HepG2 (cell line): ENCODE data around the gene SH3BP2. TPM values are rescaled to one million over a fixed set of nuclear protein-coding genes. Genes with fewer than 3 reads are reported as not detected.

Source experiments
- ATAC-seq: fragments of 200-7000 bp; cut with Tn5 transposase; 3 replicates; pipeline ENCODE4 v1.9.1; 2020; ENCODE audit warnings: mild to moderate bottlenecking, moderate library complexity
- BruUV-seq: library from RNA; stranded (reverse); fragments of 400-500 nt; replicated peaks from 2 replicates; lab custom pipeline; 2021; lab: Mats Ljungman, UMichigan
- CTCF ChIA-PET: fragments of 300-600 bp; formaldehyde crosslinking; extraction: SDS; loops from one replicate; lab custom pipeline; 2021; ENCODE audit warnings: low total read pairs, inconsistent platforms, low intra/inter-chr PET ratio; lab: Yijun Ruan, JAX
- POLR2A ChIA-PET: fragments of 350-600 bp; sonication (Branson Sonifier 250); formaldehyde crosslinking; loops from one replicate; lab custom pipeline; 2020; ENCODE audit warnings: antibody characterized with exemption, inconsistent platforms; lab: Yijun Ruan, JAX
- DNase-seq: peaks from one replicate; pipeline ENCODE4 v3.0.0-alpha.2; 2015; ENCODE audit warnings: low spot score
- FAIRE-seq: peaks from 3 replicates; lab custom pipeline; 2011; peaks lifted over from hg19 to GRCh38; lab: Jason Lieb, UNC
- H2AFZ ChIP-seq: one replicate; pipeline ENCODE4 v1.6.1; 2011; ENCODE audit warnings: low read length, inconsistent platforms
- H3K27ac ChIP-seq: fragments of 300-600 bp; 3 replicates; pipeline ENCODE4 v1.8.0; 2011; ENCODE audit warnings: mixed run types, mild to moderate bottlenecking, mixed read lengths, low read length, inconsistent platforms; ENCODE audit not compliant: insufficient read depth; ENCODE audit errors: extremely low read length
- H3K27me3 ChIP-seq, 2 experiments: fragments of 200-600 bp in 1 of 2; 2 replicates in 1 of 2; 3 replicates in 1 of 2; pipeline versions ENCODE4 v1.6.0 to v1.8.0; 2011; ENCODE audit warnings: low read length in 2 of 2, mild to moderate bottlenecking in 2 of 2, moderate library complexity in 2 of 2, inconsistent platforms in 1 of 2; ENCODE audit not compliant: insufficient read depth in 2 of 2, control insufficient read depth in 1 of 2
- H3K36me3 ChIP-seq, 2 experiments: fragments of 200-600 bp in 1 of 2; replicated peaks in 1 of 2; 2 replicates in 1 of 2; 3 replicates in 1 of 2; pipeline versions ENCODE4 v1.5.1 to v1.8.0; 2011; ENCODE audit warnings: low read length in 2 of 2, inconsistent platforms in 1 of 2; ENCODE audit not compliant: insufficient read depth in 2 of 2, control insufficient read depth in 1 of 2
- H3K4me1 ChIP-seq: 2 replicates; pipeline ENCODE4 v1.5.1; 2012; ENCODE audit warnings: low read length, inconsistent platforms; ENCODE audit not compliant: insufficient read depth
- H3K4me2 ChIP-seq: 2 replicates; pipeline ENCODE4 v1.6.0; 2011; ENCODE audit warnings: low read depth, low read length, inconsistent platforms
- H3K4me3 ChIP-seq, 3 experiments: fragments of 200-600 bp in 1 of 3; sonication (generic), shearing (Covaris generic) in 1 of 3; replicated peaks in 1 of 3; 2 replicates each; pipeline ENCODE4 v1.5.1; 2011 to 2016; ENCODE audit warnings: low read length in 3 of 3, inconsistent platforms in 2 of 3, low read depth in 2 of 3, mild to moderate bottlenecking in 2 of 3, control low read depth in 1 of 3, mixed read lengths in 1 of 3; ENCODE audit not compliant: insufficient read depth in 1 of 3
- H3K79me2 ChIP-seq: one replicate; pipeline ENCODE4 v1.6.1; 2011; ENCODE audit warnings: low read length, inconsistent platforms; ENCODE audit not compliant: insufficient read depth
- H3K9ac ChIP-seq: 2 replicates; pipeline ENCODE4 v1.6.0; 2011; ENCODE audit warnings: mild to moderate bottlenecking, low read depth, low read length, inconsistent platforms; ENCODE audit not compliant: insufficient read depth
- H3K9me3 ChIP-seq: 2 replicates; pipeline ENCODE4 v1.5.1; 2012; ENCODE audit warnings: mild to moderate bottlenecking, low read length
- H4K20me1 ChIP-seq: 2 replicates; pipeline ENCODE4 v1.6.0; 2011; ENCODE audit warnings: inconsistent platforms, mild to moderate bottlenecking, low read length, moderate library complexity; ENCODE audit not compliant: insufficient read depth
- CREB1 ChIP-seq, 2 experiments: fragments of 450-650 bp in 1 of 2; IDR thresholded peaks; 2 replicates each; pipeline ENCODE4 v1.6.1; 2016 to 2017; ENCODE audit warnings: control low read depth in 1 of 2, mild to moderate bottlenecking in 1 of 2, missing compliant biosample characterization in 1 of 2, missing genetic modification characterization in 1 of 2
- DZIP1 ChIP-seq: sonication (generic); formaldehyde crosslinking; IDR thresholded peaks from 2 replicates; pipeline ENCODE4 v1.5.0; 2020; ENCODE audit warnings: mild to moderate bottlenecking, missing genetic modification reagents
- FOSL1 ChIP-seq: sonication (generic); formaldehyde crosslinking; IDR thresholded peaks from 2 replicates; pipeline ENCODE4 v1.9.0; 2021; ENCODE audit warnings: missing genetic modification reagents, borderline replicate concordance
- KAT8 ChIP-seq: IDR thresholded peaks from 2 replicates; pipeline ENCODE4 v1.6.1; 2016; ENCODE audit warnings: missing genetic modification reagents, missing compliant biosample characterization
- TSC22D2 ChIP-seq: sonication (generic); formaldehyde crosslinking; IDR thresholded peaks from 2 replicates; pipeline ENCODE4 v1.5.1; 2020; ENCODE audit warnings: missing genetic modification reagents, mild to moderate bottlenecking, borderline replicate concordance
- ZHX1 ChIP-seq: sonication (generic); formaldehyde crosslinking; IDR thresholded peaks from 2 replicates; pipeline ENCODE4 v1.8.1; 2022; ENCODE audit warnings: low read depth, mild to moderate bottlenecking, missing genetic modification reagents
- ZNF253 ChIP-seq: sonication (generic); formaldehyde crosslinking; IDR thresholded peaks from 2 replicates; pipeline ENCODE4 v1.8.0; 2022; ENCODE audit warnings: mild to moderate bottlenecking, missing genetic modification reagents, borderline replicate concordance
- ZNF274 ChIP-seq: sonication (generic); formaldehyde crosslinking; IDR thresholded peaks from 2 replicates; pipeline ENCODE4 v1.5.1; 2020; ENCODE audit warnings: mild to moderate bottlenecking, missing genetic modification reagents
- ZNF33B ChIP-seq: sonication (generic); formaldehyde crosslinking; IDR thresholded peaks from 2 replicates; pipeline ENCODE4 v1.5.1; 2020; ENCODE audit warnings: mild to moderate bottlenecking, missing genetic modification reagents
- ZNF362 ChIP-seq: sonication (generic); formaldehyde crosslinking; IDR thresholded peaks from 2 replicates; pipeline ENCODE4 v1.4.0; 2020; ENCODE audit warnings: missing genetic modification reagents, mild to moderate bottlenecking, borderline replicate concordance
- ZNF513 ChIP-seq: sonication (generic); formaldehyde crosslinking; conservative IDR thresholded peaks from 2 replicates; pipeline ENCODE4 v1.5.0; 2020; ENCODE audit warnings: missing genetic modification reagents
- ZNF546 ChIP-seq: sonication (generic); formaldehyde crosslinking; conservative IDR thresholded peaks from 2 replicates; pipeline ENCODE4 v1.8.1; 2023; ENCODE audit warnings: mild to moderate bottlenecking, missing genetic modification reagents
- ZSCAN20 ChIP-seq: sonication (generic); formaldehyde crosslinking; IDR thresholded peaks from 2 replicates; pipeline ENCODE4 v1.4.0; 2020; ENCODE audit warnings: missing genetic modification reagents, mild to moderate bottlenecking, borderline replicate concordance
- WGBS: methylation state at CpG from one replicate; pipeline ENCODE4 v1.1.6; 2017; ENCODE audit warnings: low lambda C conversion rate; 5-methylcytosine and 5-hydroxymethylcytosine counted together
- in situ Hi-C: cut with HindIII; loops from 2 replicates; pipeline ENCODE4 v1.10.0; 2017; ENCODE audit warnings: low pct_unique_long_range_greater_than_20kb; ENCODE audit not compliant: extremely low pct_ligation_motif_present
- intact Hi-C: fragments of 100-400 bp; cut with micrococcal nuclease; formaldehyde crosslinking; loops from one replicate; pipeline ENCODE4 v1.10.0; 2022; ENCODE audit not compliant: unreplicated experiment
- polyA plus RNA-seq, 8 experiments: library from polyadenylated mRNA; depleted of rRNA in 3 of 8; stranded (reverse) in 7 of 8; unstranded in 1 of 8; fragments of >200 nt; fragmentation: Illumina TruSeq in 4 of 8; extraction: Trizol in 4 of 8; gene quantifications; 2 replicates each; pipeline versions ENCODE4 v1.2.1 to v1.2.3, GENCODE V29; 2011 to 2016; ENCODE audit warnings: low read depth in 4 of 8, missing spikeins in 1 of 8, mixed read lengths in 1 of 8; ENCODE audit not compliant: insufficient read depth in 1 of 8
- total RNA-seq, 5 experiments: library from RNA; depleted of rRNA; stranded (reverse); fragments of >200 nt; fragmentation: Illumina TruSeq; extraction: Trizol; gene quantifications; 2 replicates each; pipeline ENCODE4 v1.2.3, GENCODE V29; 2016; ENCODE audit warnings: low read depth in 1 of 5

SH3BP2 gene
- total and polyA plus RNA-seq, 2 of the 13 experiments (the other 11 are each of a cell fraction or from before 2014, with no cell fraction given), result 16.9 to 34.5 TPM

GRCh38 chr4:2808001-2808400 lies 15.1 kb downstream of the SH3BP2 start:
- FAIRE-seq, result no peak
- CTCF ChIA-PET, result no interaction called here
- TF ChIP-seq DZIP1 (CRISPR knock-in tag), result no peak
- no peak for TF ChIP-seq KAT8 (CRISPR knock-in tag)
- TF ChIP-seq ZNF513 (CRISPR knock-in tag), result no peak
- TF ChIP-seq ZHX1, result no peak
- no peak for TF ChIP-seq ZNF362 (CRISPR knock-in tag)
- no peak for TF ChIP-seq ZSCAN20 (CRISPR knock-in tag)
- TF ChIP-seq CREB1 (IDR thresholded peaks at IDR 0.05), result no peak
- no peak for TF ChIP-seq CREB1 (CRISPR knock-in tag; IDR thresholded peaks at IDR 0.05)
- TF ChIP-seq ZNF33B (CRISPR knock-in tag), result no peak
- TF ChIP-seq FOSL1 (CRISPR knock-in tag), result no peak
- TF ChIP-seq ZNF546 (CRISPR knock-in tag), result no peak
- TF ChIP-seq ZNF253 (CRISPR knock-in tag), result no peak
- TF ChIP-seq ZNF274 (CRISPR knock-in tag), result no peak
- no peak for TF ChIP-seq TSC22D2 (CRISPR knock-in tag)

More at GRCh38 chr4:2808001-2808400, 15.1 kb downstream of the SH3BP2 start:
- H3K79me2 ChIP-seq, result peaks cover 26% of the 10 kb centered on the region
- H3K4me3 ChIP-seq, result no peak overlapping the region
- POLR2A ChIA-PET, result no interaction called here
- H3K27me3 ChIP-seq, result no peaks in the 10 kb centered on the region
- H3K4me1 ChIP-seq, result peaks cover 34% of the 10 kb centered on the region
- peaks cover 1 to 9% of the 10 kb centered on the region in 2 experiments; a peak in 2 of 5 replicates for H3K36me3 ChIP-seq
- in situ Hi-C loops, result no loop called here
- H3K9ac ChIP-seq, result no peak overlapping the region
- intact Hi-C loops, result no loop called here
- ATAC-seq (no peak), DNase-seq (no peak)
- 93% methylated on average over 6 of the region's 7 CpGs for WGBS
- no peaks in the 10 kb centered on the region for H3K9me3 ChIP-seq
- H2AFZ ChIP-seq, result no peak overlapping the region
- H4K20me1 ChIP-seq, result peaks cover 13% of the 10 kb centered on the region; the same call in 1 of the 2 replicates
- no peak overlapping the region for H3K4me2 ChIP-seq
- H3K27ac ChIP-seq, result no peak overlapping the region
- no TSS peak for BruUV-seq
